Neural cell (in vitro differentiated cells): Measurements from ENCODE around the gene ILF2. TPM values are rescaled to one million over a fixed set of nuclear protein-coding genes. Genes with fewer than 3 reads are reported as not detected.

Experiments used
- H2AFZ ChIP-seq: fragments of 200-600, 300-800 bp; sonication (generic), shearing (Covaris generic); 2 replicates; pipeline ENCODE4 v1.6.0; 2014; ENCODE audit warnings: low read depth, mild to moderate bottlenecking, antibody characterized with exemption, low read length, moderate library complexity
- H3F3A ChIP-seq: fragments of 200-600 bp; shearing (Covaris generic); 2 replicates; pipeline ENCODE4 v1.6.1; 2016; ENCODE audit warnings: mild to moderate bottlenecking, moderate library complexity, mixed read lengths, antibody characterized with exemption, low read length; ENCODE audit not compliant: insufficient read depth, poor library complexity, severe bottlenecking
- H3K27ac ChIP-seq: fragments of 200-600, 300-800 bp; sonication (generic), shearing (Covaris generic); 2 replicates; pipeline ENCODE4 v1.5.1; 2014; ENCODE audit warnings: mild to moderate bottlenecking, low read length, moderate library complexity
- H3K27me3 ChIP-seq: fragments of 300-800, 200-600 bp; sonication (generic), shearing (Covaris generic); 2 replicates; pipeline ENCODE4 v1.6.0; 2014; ENCODE audit warnings: mild to moderate bottlenecking, low read depth, low read length, moderate library complexity; ENCODE audit not compliant: insufficient read depth
- H3K36me3 ChIP-seq: fragments of 300-800, 200-600 bp; sonication (generic), shearing (Covaris generic); 2 replicates; pipeline ENCODE4 v1.5.1; 2014; ENCODE audit warnings: mild to moderate bottlenecking, antibody characterized with exemption, low read length, moderate library complexity; ENCODE audit not compliant: insufficient read depth
- H3K4me2 ChIP-seq: fragments of 300-800, 200-600 bp; sonication (generic), shearing (Covaris generic); 2 replicates; pipeline ENCODE4 v1.6.0; 2014; ENCODE audit warnings: mild to moderate bottlenecking, low read length
- H3K4me3 ChIP-seq: fragments of 300-800, 200-600 bp; sonication (generic), shearing (Covaris generic); 2 replicates; pipeline ENCODE4 v1.5.1; 2014; ENCODE audit warnings: mild to moderate bottlenecking, low read length, moderate library complexity
- H3K79me2 ChIP-seq: fragments of 200-600 bp; shearing (Covaris generic); replicated peaks from 2 replicates; pipeline ENCODE4 v1.6.0; 2014; ENCODE audit warnings: mild to moderate bottlenecking, low read length, moderate library complexity; ENCODE audit not compliant: insufficient read depth
- H3K9ac ChIP-seq: fragments of 300-800, 200-600 bp; sonication (generic), shearing (Covaris generic); 2 replicates; pipeline ENCODE4 v1.6.1; 2016; ENCODE audit warnings: mild to moderate bottlenecking, low read length, mixed read lengths
- H3K9me2 ChIP-seq: fragments of 200-600 bp; shearing (Covaris generic); 2 replicates; pipeline ENCODE4 v1.6.1; 2016; ENCODE audit warnings: mild to moderate bottlenecking, low read length, mixed read lengths; ENCODE audit not compliant: insufficient read depth
- H3K9me3 ChIP-seq: fragments of 200-600, 300-800 bp; sonication (generic), shearing (Covaris generic); 2 replicates; pipeline ENCODE4 v1.6.1; 2016; ENCODE audit warnings: mild to moderate bottlenecking, mixed run types, low read length, moderate library complexity, mixed read lengths
- H4K20me1 ChIP-seq: fragments of 200-600 bp; shearing (Covaris generic); 2 replicates; pipeline ENCODE4 v1.6.1; 2016; ENCODE audit warnings: mild to moderate bottlenecking, mixed run types; ENCODE audit not compliant: insufficient read depth
- EP300 ChIP-seq: fragments of 450-650 bp; conservative IDR thresholded peaks from 2 replicates; pipeline ENCODE4 v1.6.1; 2014; ENCODE audit warnings: antibody characterized with exemption, mild to moderate bottlenecking, moderate library complexity; ENCODE audit not compliant: poor library complexity, severe bottlenecking
- EZH2 ChIP-seq: fragments of 200-600, 300-800 bp; shearing (Covaris generic), sonication (generic); IDR thresholded peaks from 2 replicates; pipeline ENCODE4 v1.6.1; 2014; ENCODE audit warnings: antibody characterized with exemption, low read length, borderline replicate concordance, mild to moderate bottlenecking; ENCODE audit not compliant: insufficient read depth, poor library complexity, severe bottlenecking
- MXI1 ChIP-seq: fragments of 450-650 bp; conservative IDR thresholded peaks from 2 replicates; pipeline ENCODE4 v1.6.1; 2014; ENCODE audit warnings: antibody characterized with exemption, mild to moderate bottlenecking; ENCODE audit not compliant: poor library complexity, severe bottlenecking
- POLR2AphosphoS5 ChIP-seq: IDR thresholded peaks from 2 replicates; pipeline ENCODE4 v1.6.1; 2012
- RAD21 ChIP-seq: fragments of 450-650 bp; conservative IDR thresholded peaks from 2 replicates; pipeline ENCODE4 v1.6.1; 2014; ENCODE audit warnings: antibody characterized with exemption, mild to moderate bottlenecking, moderate library complexity
- SMC3 ChIP-seq: fragments of 450-650 bp; conservative IDR thresholded peaks from 2 replicates; pipeline ENCODE4 v1.6.1; 2014; ENCODE audit warnings: antibody characterized with exemption, mild to moderate bottlenecking, moderate library complexity; ENCODE audit not compliant: poor library complexity
- TAF1 ChIP-seq: IDR thresholded peaks from 2 replicates; pipeline ENCODE4 v1.6.1; 2012; ENCODE audit warnings: low read depth
- polyA plus RNA-seq: library from polyadenylated mRNA; depleted of rRNA; stranded (reverse); fragments of >200 nt; gene quantifications from 2 replicates; pipeline ENCODE4 v1.2.3, GENCODE V29; 2014
- TF ChIP-seq, protein P1 (sequence below): fragments of 450-650 bp; IDR thresholded peaks from 2 replicates; pipeline ENCODE4 v1.5.1; 2014; ENCODE audit warnings: antibody characterized with exemption, mild to moderate bottlenecking, moderate library complexity; ENCODE audit not compliant: poor library complexity, severe bottlenecking
- TF ChIP-seq, protein P2 (sequence below): IDR thresholded peaks from 2 replicates; pipeline ENCODE4 v1.6.1; 2012; ENCODE audit warnings: borderline replicate concordance

ILF2 gene
- polyA plus RNA-seq, 1 donor from 2014 or later: 410 TPM

DNA sequence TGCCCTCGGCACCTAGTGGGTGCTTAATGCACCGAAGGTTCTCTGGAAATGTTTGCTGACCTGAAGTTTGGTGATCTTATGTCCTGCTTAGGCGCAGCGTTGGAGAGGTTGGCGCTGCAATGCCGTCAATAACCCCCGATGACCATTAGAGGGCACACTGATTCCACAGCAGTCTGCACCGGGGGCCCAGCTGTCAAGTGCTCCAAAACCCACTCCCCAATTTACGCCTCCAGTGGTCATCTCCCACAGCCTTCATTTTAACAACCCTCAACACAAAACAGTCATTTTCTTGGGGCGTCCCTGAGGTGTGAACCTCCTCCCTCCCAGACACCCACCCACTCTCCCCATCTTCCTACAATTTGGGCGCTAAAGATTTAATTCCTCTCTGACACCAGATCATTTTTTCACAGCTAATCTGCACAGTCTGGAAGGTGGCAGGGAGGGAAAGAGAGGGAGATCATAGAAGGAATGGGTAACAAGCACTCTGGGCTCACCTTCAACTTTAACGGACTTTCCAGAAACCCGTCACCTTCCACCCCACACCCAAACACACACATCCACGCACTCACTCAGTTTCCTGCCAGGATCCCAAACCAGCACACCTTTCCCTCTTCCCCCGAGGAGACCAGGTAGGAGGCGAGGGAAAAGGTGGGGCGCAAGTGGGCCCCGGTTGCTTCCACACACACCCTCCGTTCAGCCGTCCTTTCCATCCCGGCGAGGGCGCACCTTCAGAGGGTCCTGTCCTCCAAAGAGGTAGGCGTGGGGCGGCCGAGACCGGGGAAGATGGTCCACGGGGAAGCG lies 7.1 kb upstream of the ILF2 start:
- H3K9ac ChIP-seq: peak overlapping the region; percentile 51
- peaks cover 50% of the 10 kb centered on the region for H3K27me3 ChIP-seq
- no peaks in the 10 kb centered on the region for H4K20me1 ChIP-seq
- peak overlapping the region; percentile 79 for H3K4me3 ChIP-seq
- H3K4me2 ChIP-seq: peak overlapping the region; percentile 87
- H3K36me3 ChIP-seq: no peaks in the 10 kb centered on the region
- H3F3A ChIP-seq: no peaks in the 10 kb centered on the region
- H2AFZ ChIP-seq: peak overlapping the region; percentile 35
- no peaks in the 10 kb centered on the region for H3K9me2 ChIP-seq
- TF ChIP-seq, protein P1, sequence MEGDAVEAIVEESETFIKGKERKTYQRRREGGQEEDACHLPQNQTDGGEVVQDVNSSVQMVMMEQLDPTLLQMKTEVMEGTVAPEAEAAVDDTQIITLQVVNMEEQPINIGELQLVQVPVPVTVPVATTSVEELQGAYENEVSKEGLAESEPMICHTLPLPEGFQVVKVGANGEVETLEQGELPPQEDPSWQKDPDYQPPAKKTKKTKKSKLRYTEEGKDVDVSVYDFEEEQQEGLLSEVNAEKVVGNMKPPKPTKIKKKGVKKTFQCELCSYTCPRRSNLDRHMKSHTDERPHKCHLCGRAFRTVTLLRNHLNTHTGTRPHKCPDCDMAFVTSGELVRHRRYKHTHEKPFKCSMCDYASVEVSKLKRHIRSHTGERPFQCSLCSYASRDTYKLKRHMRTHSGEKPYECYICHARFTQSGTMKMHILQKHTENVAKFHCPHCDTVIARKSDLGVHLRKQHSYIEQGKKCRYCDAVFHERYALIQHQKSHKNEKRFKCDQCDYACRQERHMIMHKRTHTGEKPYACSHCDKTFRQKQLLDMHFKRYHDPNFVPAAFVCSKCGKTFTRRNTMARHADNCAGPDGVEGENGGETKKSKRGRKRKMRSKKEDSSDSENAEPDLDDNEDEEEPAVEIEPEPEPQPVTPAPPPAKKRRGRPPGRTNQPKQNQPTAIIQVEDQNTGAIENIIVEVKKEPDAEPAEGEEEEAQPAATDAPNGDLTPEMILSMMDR: peak; percentile 91
- TF ChIP-seq SMC3 (peak; percentile 81), MXI1 (no peak), RAD21 (peak; percentile 83)
- H3K9me3 ChIP-seq: no peaks in the 10 kb centered on the region
- no peak overlapping the region for H3K27ac ChIP-seq
- H3K79me2 ChIP-seq: no peaks in the 10 kb centered on the region

DNA sequence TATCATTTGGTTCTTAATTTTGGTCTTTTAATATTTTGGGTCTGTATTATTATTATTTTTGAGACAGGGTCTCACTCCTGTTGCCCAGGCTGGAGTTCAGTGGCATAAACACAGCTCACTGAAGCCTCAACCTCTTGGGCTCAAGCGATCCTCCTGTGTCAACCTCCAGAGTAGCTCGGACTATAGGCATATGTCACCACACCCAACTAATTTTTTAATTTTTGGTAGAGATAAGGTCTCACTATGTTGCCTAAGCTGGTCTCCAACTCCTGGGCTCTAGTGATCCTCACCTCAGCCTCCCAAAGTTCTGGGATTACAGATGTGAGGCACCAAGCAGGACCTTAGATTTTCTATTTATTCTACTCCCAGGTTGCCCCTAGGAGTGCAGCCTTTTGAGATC lies 2.7 kb upstream of the ILF2 start:
- Histone ChIP-seq H4K20me1 (no peaks in the 10 kb centered on the region), H3F3A (no peaks in the 10 kb centered on the region), H2AFZ (no peak overlapping the region), H3K36me3 (peaks cover 8% of the 10 kb centered on the region), H3K27me3 (peaks cover 14% of the 10 kb centered on the region), H3K4me3 (no peak overlapping the region), H3K9me3 (no peaks in the 10 kb centered on the region), H3K9me2 (no peaks in the 10 kb centered on the region), H3K4me2 (no peak overlapping the region), H3K79me2 (peaks cover 23% of the 10 kb centered on the region), H3K9ac (no peak overlapping the region), H3K27ac (no peak overlapping the region)
- TF ChIP-seq RAD21: no peak
- TF ChIP-seq EZH2: no peak
- TF ChIP-seq, protein P1: no peak
- TF ChIP-seq POLR2AphosphoS5: no peak
- TF ChIP-seq TAF1: no peak
- no peak for TF ChIP-seq EP300
- TF ChIP-seq MXI1: no peak
- TF ChIP-seq, protein P2, sequence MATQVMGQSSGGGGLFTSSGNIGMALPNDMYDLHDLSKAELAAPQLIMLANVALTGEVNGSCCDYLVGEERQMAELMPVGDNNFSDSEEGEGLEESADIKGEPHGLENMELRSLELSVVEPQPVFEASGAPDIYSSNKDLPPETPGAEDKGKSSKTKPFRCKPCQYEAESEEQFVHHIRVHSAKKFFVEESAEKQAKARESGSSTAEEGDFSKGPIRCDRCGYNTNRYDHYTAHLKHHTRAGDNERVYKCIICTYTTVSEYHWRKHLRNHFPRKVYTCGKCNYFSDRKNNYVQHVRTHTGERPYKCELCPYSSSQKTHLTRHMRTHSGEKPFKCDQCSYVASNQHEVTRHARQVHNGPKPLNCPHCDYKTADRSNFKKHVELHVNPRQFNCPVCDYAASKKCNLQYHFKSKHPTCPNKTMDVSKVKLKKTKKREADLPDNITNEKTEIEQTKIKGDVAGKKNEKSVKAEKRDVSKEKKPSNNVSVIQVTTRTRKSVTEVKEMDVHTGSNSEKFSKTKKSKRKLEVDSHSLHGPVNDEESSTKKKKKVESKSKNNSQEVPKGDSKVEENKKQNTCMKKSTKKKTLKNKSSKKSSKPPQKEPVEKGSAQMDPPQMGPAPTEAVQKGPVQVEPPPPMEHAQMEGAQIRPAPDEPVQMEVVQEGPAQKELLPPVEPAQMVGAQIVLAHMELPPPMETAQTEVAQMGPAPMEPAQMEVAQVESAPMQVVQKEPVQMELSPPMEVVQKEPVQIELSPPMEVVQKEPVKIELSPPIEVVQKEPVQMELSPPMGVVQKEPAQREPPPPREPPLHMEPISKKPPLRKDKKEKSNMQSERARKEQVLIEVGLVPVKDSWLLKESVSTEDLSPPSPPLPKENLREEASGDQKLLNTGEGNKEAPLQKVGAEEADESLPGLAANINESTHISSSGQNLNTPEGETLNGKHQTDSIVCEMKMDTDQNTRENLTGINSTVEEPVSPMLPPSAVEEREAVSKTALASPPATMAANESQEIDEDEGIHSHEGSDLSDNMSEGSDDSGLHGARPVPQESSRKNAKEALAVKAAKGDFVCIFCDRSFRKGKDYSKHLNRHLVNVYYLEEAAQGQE: no peak
- TF ChIP-seq SMC3: no peak
